Left lung (tissue), 10 donors: ENCODE results near the gene NOP14. TPM values are rescaled to one million over a fixed set of nuclear protein-coding genes. Genes with fewer than 3 reads are reported as not detected.

Experiments used
- ATAC-seq: fragments of 200-7000 bp; cut with Tn5 transposase; one replicate; pipeline ENCODE4 v1.9.1; 2020; ENCODE audit warnings: moderate library complexity
- DNase-seq, 4 donors: peaks; one replicate each; pipeline ENCODE4 v3.0.0-alpha.2; 2013 to 2020
- H3K27ac ChIP-seq, 2 donors: fragments of 200-600 bp; sonication (generic) in 1 of 2; one replicate each; pipeline versions ENCODE4 v1.5.0 to v1.8.0; 2020 to 2021
- H3K27me3 ChIP-seq, 2 donors: fragments of 200-600 bp; sonication (generic) in 1 of 2; one replicate each; pipeline versions ENCODE4 v1.5.0 to v1.8.0; 2020 to 2021
- H3K36me3 ChIP-seq, 2 donors: fragments of 200-600 bp; sonication (generic) in 1 of 2; one replicate each; pipeline versions ENCODE4 v1.5.0 to v1.8.0; 2020 to 2021
- H3K4me1 ChIP-seq, 2 donors: fragments of 200-600 bp; one replicate each; pipeline ENCODE4 v1.8.0; 2021
- H3K4me3 ChIP-seq, 2 donors: fragments of 200-600 bp; sonication (generic) in 1 of 2; one replicate each; pipeline versions ENCODE4 v1.5.0 to v1.8.0; 2020 to 2021; ENCODE audit warnings: mild to moderate bottlenecking in 1 of 2
- H3K9me3 ChIP-seq, 2 donors: fragments of 200-600 bp; sonication (generic) in 1 of 2; one replicate each; pipeline versions ENCODE4 v1.5.0 to v1.8.0; 2020 to 2021
- intact Hi-C, 2 donors: fragments of 100-400 bp; cut with DNase I; formaldehyde crosslinking; loops; one replicate each; pipeline versions ENCODE4 v1.11.2 to v1.14.2; 2022
- polyA plus RNA-seq, 6 donors: library from polyadenylated mRNA; unstranded; fragments of 120-200 nt; gene quantifications; one replicate each; pipeline ENCODE4 v1.2.1, GENCODE V29; 2013; ENCODE audit not compliant: insufficient read length in 6 of 6
- total RNA-seq, 2 donors: library from RNA; stranded (reverse); fragmentation: NEBNext Ultra II Directional; extraction: Animal tissue kit (Norgen Biotek cat#: 25700); gene quantifications; one replicate each; pipeline ENCODE4 v1.2.1, GENCODE V29; 2021
- TF ChIP-seq, protein P1 (sequence below), 2 donors: fragments of 200-600 bp; sonication (generic) in 1 of 2; IDR thresholded peaks; one replicate each; pipeline versions ENCODE4 v1.5.0 to v1.8.0; 2021; ENCODE audit warnings: antibody characterized with exemption in 2 of 2
- donor health status: DM: no; HTN: yes; CAD: no.
- donor health status: DM: no; HTN: no; CAD: no.

The NOP14 gene
- total and polyA plus RNA-seq, 8 donors = 20.4 to 33.0 (median 27.1) TPM

DNA sequence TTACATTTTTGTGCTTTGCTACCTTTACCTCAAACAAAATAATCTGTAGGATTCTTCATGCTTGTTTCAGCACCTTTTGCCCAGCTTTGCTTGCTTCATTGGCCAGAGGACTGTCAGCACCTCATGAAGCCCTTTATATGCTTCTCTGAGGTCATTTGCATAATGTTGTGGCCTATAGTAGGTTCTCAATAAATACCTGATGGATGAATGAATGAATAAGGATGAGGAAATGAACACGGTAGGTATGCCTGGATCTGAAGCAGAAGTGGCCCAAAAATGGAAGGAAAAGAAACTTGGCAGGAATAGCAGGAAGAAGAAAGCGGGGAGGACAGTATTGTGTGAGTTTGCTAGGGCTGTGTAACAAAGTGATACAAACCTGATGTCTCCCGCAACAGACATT, 8.1 kb upstream of the NOP14 start:
- Histone ChIP-seq H3K4me1 (no peaks in the 10 kb centered on the region), H3K27me3 (no peaks in the 10 kb centered on the region), H3K36me3 (no peaks in the 10 kb centered on the region), H3K27ac (no peak overlapping the region), H3K4me3 (no peak overlapping the region), H3K9me3 (no peaks in the 10 kb centered on the region)
- intact Hi-C loops = no loop called here
- ATAC-seq (no peak), DNase-seq (no peak)
- TF ChIP-seq, protein P1, sequence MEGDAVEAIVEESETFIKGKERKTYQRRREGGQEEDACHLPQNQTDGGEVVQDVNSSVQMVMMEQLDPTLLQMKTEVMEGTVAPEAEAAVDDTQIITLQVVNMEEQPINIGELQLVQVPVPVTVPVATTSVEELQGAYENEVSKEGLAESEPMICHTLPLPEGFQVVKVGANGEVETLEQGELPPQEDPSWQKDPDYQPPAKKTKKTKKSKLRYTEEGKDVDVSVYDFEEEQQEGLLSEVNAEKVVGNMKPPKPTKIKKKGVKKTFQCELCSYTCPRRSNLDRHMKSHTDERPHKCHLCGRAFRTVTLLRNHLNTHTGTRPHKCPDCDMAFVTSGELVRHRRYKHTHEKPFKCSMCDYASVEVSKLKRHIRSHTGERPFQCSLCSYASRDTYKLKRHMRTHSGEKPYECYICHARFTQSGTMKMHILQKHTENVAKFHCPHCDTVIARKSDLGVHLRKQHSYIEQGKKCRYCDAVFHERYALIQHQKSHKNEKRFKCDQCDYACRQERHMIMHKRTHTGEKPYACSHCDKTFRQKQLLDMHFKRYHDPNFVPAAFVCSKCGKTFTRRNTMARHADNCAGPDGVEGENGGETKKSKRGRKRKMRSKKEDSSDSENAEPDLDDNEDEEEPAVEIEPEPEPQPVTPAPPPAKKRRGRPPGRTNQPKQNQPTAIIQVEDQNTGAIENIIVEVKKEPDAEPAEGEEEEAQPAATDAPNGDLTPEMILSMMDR (IDR thresholded peaks at IDR 0.05) = no peak

DNA sequence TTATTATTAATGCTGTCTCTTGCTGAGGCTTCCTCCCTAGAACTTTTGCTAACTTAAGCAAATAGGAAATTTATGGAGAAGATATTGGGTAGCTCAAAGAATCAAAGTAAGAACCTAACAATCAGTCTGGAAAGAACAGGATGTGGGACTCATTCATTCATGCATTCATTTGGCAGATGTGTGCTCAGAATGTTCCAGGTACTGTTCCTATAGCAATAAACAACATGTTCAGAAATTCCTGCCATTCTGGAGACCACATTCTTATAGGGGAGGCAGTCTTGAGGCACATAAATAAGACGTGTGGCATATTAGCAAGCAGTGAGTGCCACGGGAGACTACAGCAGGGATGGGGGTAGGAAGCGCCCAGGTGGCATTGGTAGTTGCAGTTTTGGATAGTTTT, 5.2 kb upstream of the NOP14 start:
- H3K27ac ChIP-seq = no peak overlapping the region
- H3K9me3 ChIP-seq = no peaks in the 10 kb centered on the region
- H3K4me1 ChIP-seq = peaks cover 0 to 12% of the 10 kb centered on the region in 2 donors
- no peak overlapping the region for H3K4me3 ChIP-seq
- H3K36me3 ChIP-seq = no peaks in the 10 kb centered on the region
- TF ChIP-seq, protein P1 (IDR thresholded peaks at IDR 0.05) = no peak
- ATAC-seq (no peak), DNase-seq (no peak)
- H3K27me3 ChIP-seq = no peaks in the 10 kb centered on the region
- intact Hi-C loops = no loop called here

DNA sequence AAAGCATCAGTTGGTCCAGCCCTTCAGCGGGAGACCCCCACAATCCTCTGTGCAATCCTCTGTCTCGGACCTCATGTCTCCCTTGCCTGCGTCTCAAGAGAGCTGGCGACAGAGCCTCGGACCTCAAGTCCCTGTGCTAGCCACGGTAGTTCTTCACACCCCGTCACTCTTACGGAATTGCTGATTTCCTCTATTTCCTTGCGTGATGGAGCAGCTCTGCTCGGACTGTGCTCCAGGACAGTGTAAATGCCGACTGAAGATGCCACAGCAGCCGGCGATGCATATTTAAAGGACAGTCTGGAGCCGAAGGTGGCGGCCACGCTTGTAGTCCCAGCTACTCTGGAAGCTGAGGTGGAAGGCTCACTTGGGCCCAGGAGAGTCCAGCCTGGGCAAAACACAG, 2.1 kb upstream of the NOP14 start:
- no peak overlapping the region for H3K4me3 ChIP-seq
- intact Hi-C loops = no loop called here
- TF ChIP-seq, protein P1 (IDR thresholded peaks at IDR 0.05) = no peak
- no peak overlapping the region for H3K27ac ChIP-seq
- H3K4me1 ChIP-seq = peaks cover 10 to 28% of the 10 kb centered on the region in 2 donors
- no peaks in the 10 kb centered on the region for H3K36me3 ChIP-seq
- H3K9me3 ChIP-seq = no peaks in the 10 kb centered on the region
- no peaks in the 10 kb centered on the region for H3K27me3 ChIP-seq
- ATAC-seq (no peak), DNase-seq (no peak)

DNA sequence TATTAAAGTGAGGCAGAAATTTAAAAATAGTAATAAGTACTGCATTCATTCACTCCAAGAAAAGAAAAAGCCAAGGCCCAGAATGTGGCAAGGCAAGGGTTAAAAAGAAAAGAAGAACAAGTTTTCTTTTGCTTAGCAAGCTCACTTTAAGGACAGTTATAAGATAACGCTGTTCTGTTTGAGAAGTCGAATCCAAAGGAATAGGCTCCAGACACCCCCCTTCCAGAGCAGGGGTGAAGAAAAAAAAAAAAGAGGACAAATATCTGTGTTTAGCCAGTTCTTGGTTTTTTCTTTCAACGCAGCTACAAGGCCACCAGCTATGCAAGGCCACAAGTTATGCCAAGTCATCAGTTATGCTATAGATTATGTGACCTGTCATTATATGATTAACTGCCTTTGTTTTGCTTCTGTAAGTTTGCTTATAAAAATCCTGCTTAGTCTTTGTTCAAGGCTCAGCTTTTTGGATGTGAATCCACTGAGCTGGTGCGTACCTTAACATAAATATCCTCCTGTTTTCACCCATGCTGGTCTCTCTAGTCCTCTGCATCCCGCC, 1.6 kb upstream of the NOP14 start:
- H3K9me3 ChIP-seq = no peaks in the 10 kb centered on the region
- TF ChIP-seq, protein P1 (IDR thresholded peaks at IDR 0.05) = no peak
- peaks cover 10 to 32% of the 10 kb centered on the region in 2 donors for H3K4me1 ChIP-seq
- no peaks in the 10 kb centered on the region for H3K27me3 ChIP-seq
- intact Hi-C loops = no loop called here
- peak overlapping the region; percentile 98 to 100 for H3K4me3 ChIP-seq
- peaks cover 0 to 4% of the 10 kb centered on the region in 2 donors for H3K36me3 ChIP-seq
- DNase-seq = no peak
- H3K27ac ChIP-seq = no peak overlapping the region
- ATAC-seq = no peak

DNA sequence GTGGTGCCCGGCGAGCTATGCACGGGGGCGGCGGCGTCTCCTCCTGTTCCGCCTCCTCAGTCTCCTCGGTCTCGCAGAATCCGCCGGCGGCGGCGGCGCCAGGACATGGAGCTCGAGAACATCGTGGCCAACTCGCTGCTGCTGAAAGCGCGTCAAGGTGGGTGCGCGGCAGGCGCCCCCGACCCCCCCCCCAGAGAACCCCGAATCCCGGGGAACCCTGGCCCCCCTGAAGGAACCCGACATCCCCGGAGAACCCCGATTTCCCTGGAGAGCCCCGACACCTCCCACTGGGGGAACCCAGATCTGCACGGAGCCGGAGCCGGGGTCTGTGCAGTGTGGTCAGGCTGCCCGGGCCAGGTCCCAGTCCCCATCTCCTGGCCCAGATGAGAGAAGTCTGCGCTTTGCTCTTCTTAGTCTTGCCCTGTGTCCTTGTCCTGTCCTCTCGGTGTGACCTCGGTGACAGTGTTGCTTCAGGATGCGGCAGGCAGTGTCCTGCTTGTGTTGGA, 813 bp upstream of the NOP14 start:
- H3K9me3 ChIP-seq = no peaks in the 10 kb centered on the region
- DNase-seq (peak in 2 of 4 donors; percentile 62 to 91), ATAC-seq (peak; percentile 58)
- intact Hi-C loops = no loop called here
- peak overlapping the region; percentile 98 to 100 for H3K4me3 ChIP-seq
- peak overlapping the region; percentile 69 to 89 for H3K27ac ChIP-seq
- TF ChIP-seq, protein P1 (IDR thresholded peaks at IDR 0.05) = no peak
- peaks cover 10 to 37% of the 10 kb centered on the region in 2 donors for H3K4me1 ChIP-seq
- peaks cover 0 to 4% of the 10 kb centered on the region in 2 donors for H3K36me3 ChIP-seq
- H3K27me3 ChIP-seq = no peaks in the 10 kb centered on the region
